ENCODE results near the gene GAB1. TPM values are rescaled to one million over a fixed set of nuclear protein-coding genes. Genes with fewer than 3 reads are reported as not detected.

GAB1 gene
- total and polyA plus RNA-seq, 2 of the 13 experiments (the other 11 are each of a cell fraction or from before 2014, with no cell fraction given) = 8.7 to 14.7 TPM

- no TSS peak for BruUV-seq (replicated peaks)
- Histone ChIP-seq H2AFZ (ENCODE audit: low read length) (no peak overlapping the region), H3K9me3 (ENCODE audit: low read length) (no peaks in the 10 kb centered on the region), H4K20me1 (ENCODE audit: insufficient read depth, low read length) (no peaks in the 10 kb centered on the region), H3K27ac (ENCODE audit: extremely low read length, insufficient read depth, low read length) (no peak overlapping the region), H3K4me2 (ENCODE audit: low read depth, low read length) (no peak overlapping the region), H3K4me3 (replicated peaks in 1 of 3; ENCODE audit: insufficient read depth in 1 of 3, low read depth in 2 of 3, low read length in 3 of 3) (no peak overlapping the region), H3K27me3 (ENCODE audit: control insufficient read depth in 1 of 2, insufficient read depth in 2 of 2, low read length in 2 of 2) (no peaks in the 10 kb centered on the region), H3K79me2 (ENCODE audit: insufficient read depth, low read length) (no peaks in the 10 kb centered on the region), H3K36me3 (replicated peaks in 1 of 2; ENCODE audit: control insufficient read depth in 1 of 2, insufficient read depth in 2 of 2, low read length in 2 of 2) (no peaks in the 10 kb centered on the region), H3K9ac (ENCODE audit: insufficient read depth, low read depth, low read length) (no peak overlapping the region), H3K4me1 (ENCODE audit: insufficient read depth, low read length) (no peaks in the 10 kb centered on the region)
- ATAC-seq (no peak), FAIRE-seq (no peak), DNase-seq (ENCODE audit: low spot score) (no peak)
- CTCF ChIA-PET (ENCODE audit: low intra/inter-chr PET ratio, low total read pairs) = no interaction called here
- 38% methylated on average over 4 of the region's 4 CpGs for WGBS (ENCODE audit: low lambda C conversion rate)
- intact Hi-C loops (cut with micrococcal nuclease; ENCODE audit: unreplicated experiment) (no loop called here), in situ Hi-C loops (cut with HindIII; ENCODE audit: extremely low pct_ligation_motif_present, low pct_unique_long_range_greater_than_20kb) (no loop called here)
- POLR2A ChIA-PET = no interaction called here
- no peak for TF ChIP-seq ARID2 (CRISPR knock-in tag; IDR thresholded peaks at IDR 0.05; ENCODE audit: borderline replicate concordance)
- TF ChIP-seq ZBTB26 (CRISPR knock-in tag; IDR thresholded peaks at IDR 0.05; ENCODE audit: borderline replicate concordance) = no peak
- TF ChIP-seq HMGXB4 (CRISPR knock-in tag; IDR thresholded peaks at IDR 0.05; ENCODE audit: borderline replicate concordance in 1 of 2, low read depth in 1 of 2) = no peak
- no peak for TF ChIP-seq EEA1 (CRISPR knock-in tag; IDR thresholded peaks at IDR 0.05; ENCODE audit: borderline replicate concordance)
- TF ChIP-seq ZNF589 (CRISPR knock-in tag; conservative IDR thresholded peaks at IDR 0.05) = no peak
- no peak for TF ChIP-seq NRL (CRISPR knock-in tag; IDR thresholded peaks at IDR 0.05; ENCODE audit: borderline replicate concordance)
- no peak for TF ChIP-seq NBN (conservative IDR thresholded peaks at IDR 0.05)
- no peak for TF ChIP-seq ZNF33A (CRISPR knock-in tag; IDR thresholded peaks at IDR 0.05; ENCODE audit: borderline replicate concordance)
- no peak for TF ChIP-seq ZBTB44 (CRISPR knock-in tag; IDR thresholded peaks at IDR 0.05)
- TF ChIP-seq ZNF160 (CRISPR knock-in tag; IDR thresholded peaks at IDR 0.05) = no peak
- no peak for TF ChIP-seq CERS6 (CRISPR knock-in tag; IDR thresholded peaks at IDR 0.05)
- no peak for TF ChIP-seq KLF9 (CRISPR knock-in tag; IDR thresholded peaks at IDR 0.05; ENCODE audit: low read depth)
- no peak for TF ChIP-seq ZMAT5 (CRISPR knock-in tag; IDR thresholded peaks at IDR 0.05; ENCODE audit: borderline replicate concordance, low read depth)
- TF ChIP-seq ZNF354B (CRISPR knock-in tag; IDR thresholded peaks at IDR 0.05) = no peak
- TF ChIP-seq ZBTB49 (CRISPR knock-in tag; IDR thresholded peaks at IDR 0.05; ENCODE audit: borderline replicate concordance) = no peak
These were observed 41.9 kb upstream of the GAB1 start for GRCh38 chr4:143294710-143295275.
